Measurements from ENCODE around the gene TMEM117. TPM values are rescaled to one million over a fixed set of nuclear protein-coding genes. Genes with fewer than 3 reads are reported as not detected.

TMEM117 gene
- total RNA-seq, 1 donor from 2014 or later: 12.4 TPM

DNA sequence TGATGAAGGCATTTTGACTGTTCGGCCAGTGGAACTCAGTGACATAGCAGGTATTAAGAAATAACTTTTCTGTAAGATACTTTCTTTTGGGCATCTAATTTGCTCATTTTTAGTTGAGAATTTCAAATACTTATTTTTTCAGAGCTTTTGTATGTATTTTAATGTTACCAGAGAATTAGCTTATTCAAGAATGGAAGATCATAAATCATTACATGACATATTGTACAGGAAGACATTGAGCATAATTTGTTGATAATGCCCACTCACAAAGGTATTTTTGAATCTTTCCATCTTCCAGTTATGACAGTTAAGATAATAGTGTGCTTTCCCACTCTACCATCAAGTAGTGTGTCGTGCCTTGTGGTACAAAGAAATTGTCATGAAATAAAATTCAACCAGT, 36.5 kb downstream of the TMEM117 start:
- DNase-seq (ENCODE audit: low read depth): no peak
- Histone ChIP-seq H3K27me3 (ENCODE audit: control insufficient read depth, insufficient read depth, low read length) (no peaks in the 10 kb centered on the region), H3K4me3 (ENCODE audit: low read depth, low read length) (no peak overlapping the region), H3K36me3 (ENCODE audit: control insufficient read depth, insufficient read depth, low read length) (no peaks in the 10 kb centered on the region)
- TF ChIP-seq, protein P1, sequence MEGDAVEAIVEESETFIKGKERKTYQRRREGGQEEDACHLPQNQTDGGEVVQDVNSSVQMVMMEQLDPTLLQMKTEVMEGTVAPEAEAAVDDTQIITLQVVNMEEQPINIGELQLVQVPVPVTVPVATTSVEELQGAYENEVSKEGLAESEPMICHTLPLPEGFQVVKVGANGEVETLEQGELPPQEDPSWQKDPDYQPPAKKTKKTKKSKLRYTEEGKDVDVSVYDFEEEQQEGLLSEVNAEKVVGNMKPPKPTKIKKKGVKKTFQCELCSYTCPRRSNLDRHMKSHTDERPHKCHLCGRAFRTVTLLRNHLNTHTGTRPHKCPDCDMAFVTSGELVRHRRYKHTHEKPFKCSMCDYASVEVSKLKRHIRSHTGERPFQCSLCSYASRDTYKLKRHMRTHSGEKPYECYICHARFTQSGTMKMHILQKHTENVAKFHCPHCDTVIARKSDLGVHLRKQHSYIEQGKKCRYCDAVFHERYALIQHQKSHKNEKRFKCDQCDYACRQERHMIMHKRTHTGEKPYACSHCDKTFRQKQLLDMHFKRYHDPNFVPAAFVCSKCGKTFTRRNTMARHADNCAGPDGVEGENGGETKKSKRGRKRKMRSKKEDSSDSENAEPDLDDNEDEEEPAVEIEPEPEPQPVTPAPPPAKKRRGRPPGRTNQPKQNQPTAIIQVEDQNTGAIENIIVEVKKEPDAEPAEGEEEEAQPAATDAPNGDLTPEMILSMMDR (IDR thresholded peaks at IDR 0.05; ENCODE audit: insufficient read depth, low read length, poor library complexity, severe bottlenecking): no peak

DNA sequence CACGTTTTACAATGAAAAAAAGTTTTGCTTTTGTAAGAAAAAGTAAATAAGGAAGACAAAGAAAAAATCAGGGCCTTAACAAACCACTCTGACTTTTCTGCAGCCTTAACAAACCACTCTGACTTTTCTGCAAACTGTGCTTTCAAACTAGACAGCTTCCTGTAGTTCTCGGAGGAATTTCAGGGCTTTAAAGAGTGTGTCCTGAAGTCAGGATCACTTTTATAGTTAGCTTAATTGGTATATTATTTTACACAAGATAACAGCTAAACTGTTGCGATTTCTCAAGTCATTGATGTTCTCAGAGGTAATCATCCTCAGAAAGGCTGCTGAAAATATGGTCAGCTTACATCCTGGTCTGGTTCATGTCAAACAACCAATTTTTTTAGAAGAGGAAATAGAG, 42.2 kb downstream of the TMEM117 start:
- no peak for DNase-seq (ENCODE audit: low read depth)
- Histone ChIP-seq H3K4me3 (ENCODE audit: low read depth, low read length) (no peak overlapping the region), H3K36me3 (ENCODE audit: control insufficient read depth, insufficient read depth, low read length) (no peaks in the 10 kb centered on the region), H3K27me3 (ENCODE audit: control insufficient read depth, insufficient read depth, low read length) (no peaks in the 10 kb centered on the region)
- TF ChIP-seq, protein P1 (IDR thresholded peaks at IDR 0.05; ENCODE audit: insufficient read depth, low read length, poor library complexity, severe bottlenecking): no peak

DNA sequence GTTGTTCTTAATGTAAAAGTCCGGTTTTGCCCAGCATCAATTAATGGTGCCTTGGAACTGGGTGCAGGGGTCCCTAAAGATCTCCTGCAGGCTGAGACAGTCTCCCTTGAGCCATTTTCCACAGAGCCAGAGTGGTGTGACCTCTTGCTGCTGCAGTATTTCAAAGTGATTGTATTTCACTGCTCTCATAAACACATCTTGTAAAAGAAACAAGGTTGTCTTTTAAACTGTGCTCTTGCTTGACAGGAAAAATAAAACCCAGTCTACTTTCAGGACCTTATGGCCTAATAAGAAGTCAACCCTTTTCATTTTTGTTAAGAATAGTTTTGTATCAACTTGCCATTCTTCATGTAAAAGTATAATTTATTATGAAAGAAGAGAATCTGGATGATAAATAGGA, 44.7 kb downstream of the TMEM117 start:
- DNase-seq (ENCODE audit: low read depth): no peak
- TF ChIP-seq, protein P1 (IDR thresholded peaks at IDR 0.05; ENCODE audit: insufficient read depth, low read length, poor library complexity, severe bottlenecking): no peak
- H3K36me3 ChIP-seq (ENCODE audit: control insufficient read depth, insufficient read depth, low read length): no peaks in the 10 kb centered on the region
- no peak overlapping the region for H3K4me3 ChIP-seq (ENCODE audit: low read depth, low read length)
- no peaks in the 10 kb centered on the region for H3K27me3 ChIP-seq (ENCODE audit: control insufficient read depth, insufficient read depth, low read length)

DNA sequence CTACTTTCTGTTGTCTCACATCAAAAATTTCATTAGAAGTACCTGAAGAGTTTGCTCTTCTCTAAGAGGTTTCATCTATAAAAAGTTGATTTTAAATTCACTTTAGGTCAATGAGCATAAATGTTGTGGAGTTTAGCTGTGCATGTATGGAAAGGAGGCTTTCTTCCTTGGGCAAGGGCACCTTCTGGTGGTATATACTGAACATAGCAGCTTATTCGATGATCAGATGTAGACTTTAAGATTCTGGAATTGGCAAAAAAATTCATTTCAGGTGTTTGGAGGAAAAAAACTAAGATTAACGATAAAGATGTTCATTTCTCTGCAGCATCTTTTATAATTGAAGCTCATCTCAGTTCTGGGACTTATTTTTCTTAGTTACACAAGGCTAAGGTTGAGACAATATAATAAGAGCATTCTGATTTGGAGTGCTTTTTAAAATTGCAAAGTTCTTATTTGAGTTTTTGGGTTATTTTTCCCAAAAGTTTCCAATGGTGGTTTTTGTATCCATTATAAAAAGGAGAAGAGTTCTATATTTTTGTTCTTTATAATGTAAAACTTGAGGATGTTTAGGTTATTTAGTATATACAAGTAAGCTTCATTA, 46.8 kb downstream of the TMEM117 start:
- TF ChIP-seq, protein P1 (IDR thresholded peaks at IDR 0.05; ENCODE audit: insufficient read depth, low read length, poor library complexity, severe bottlenecking): peak; percentile 87
- no peaks in the 10 kb centered on the region for H3K36me3 ChIP-seq (ENCODE audit: control insufficient read depth, insufficient read depth, low read length)
- no peaks in the 10 kb centered on the region for H3K27me3 ChIP-seq (ENCODE audit: control insufficient read depth, insufficient read depth, low read length)
- no peak for DNase-seq (ENCODE audit: low read depth)
- H3K4me3 ChIP-seq (ENCODE audit: low read depth, low read length): no peak overlapping the region

DNA sequence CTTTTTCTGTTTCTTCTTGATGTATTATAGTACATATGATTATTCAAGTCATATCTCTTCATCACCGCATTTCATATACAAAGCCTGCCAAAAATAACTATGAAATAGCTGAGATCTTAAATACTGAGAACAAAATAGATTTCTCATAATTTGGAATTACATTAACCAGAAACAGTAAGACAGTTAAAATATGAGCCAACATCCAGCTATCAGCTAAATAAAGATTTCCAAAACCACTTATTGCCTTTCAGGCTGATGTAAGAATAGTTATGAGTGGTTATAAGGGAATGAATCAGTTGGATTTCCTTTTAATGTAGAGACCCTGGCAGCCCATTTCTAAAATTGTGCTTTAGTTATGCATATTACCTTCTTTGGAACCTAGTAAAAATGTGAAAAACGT, 47.4 kb downstream of the TMEM117 start:
- TF ChIP-seq, protein P1 (IDR thresholded peaks at IDR 0.05; ENCODE audit: insufficient read depth, low read length, poor library complexity, severe bottlenecking): no peak
- no peak for DNase-seq (ENCODE audit: low read depth)
- H3K36me3 ChIP-seq (ENCODE audit: control insufficient read depth, insufficient read depth, low read length): no peaks in the 10 kb centered on the region

DNA sequence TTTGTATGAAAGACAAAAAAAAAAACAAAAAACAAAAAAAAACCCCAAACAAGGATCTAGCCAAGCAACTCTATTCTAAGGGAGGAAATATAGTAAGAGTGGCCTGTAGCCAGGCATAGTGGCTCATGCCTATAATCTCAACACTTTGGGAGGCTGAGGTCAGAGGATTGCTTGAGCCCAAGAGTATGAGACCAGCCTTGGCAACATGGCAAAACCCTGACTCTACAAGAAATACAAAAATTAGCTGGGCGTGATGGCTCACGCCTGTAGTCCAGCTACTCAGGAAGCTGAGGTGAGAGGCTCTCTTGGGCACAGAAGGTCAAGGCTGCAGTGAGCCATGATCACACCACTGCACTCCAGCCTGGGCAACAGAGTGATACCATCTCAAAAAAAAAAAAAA, 47.9 kb downstream of the TMEM117 start:
- DNase-seq (ENCODE audit: low read depth): no peak
- TF ChIP-seq, protein P1 (IDR thresholded peaks at IDR 0.05; ENCODE audit: insufficient read depth, low read length, poor library complexity, severe bottlenecking): no peak
- Histone ChIP-seq H3K36me3 (ENCODE audit: control insufficient read depth, insufficient read depth, low read length) (no peaks in the 10 kb centered on the region), H3K4me3 (ENCODE audit: low read depth, low read length) (no peak overlapping the region), H3K27me3 (ENCODE audit: control insufficient read depth, insufficient read depth, low read length) (no peaks in the 10 kb centered on the region)

More for the DNA sequence above, 47.4 kb downstream of the TMEM117 start:
- H3K27me3 ChIP-seq (ENCODE audit: control insufficient read depth, insufficient read depth, low read length): no peaks in the 10 kb centered on the region
- H3K4me3 ChIP-seq (ENCODE audit: low read depth, low read length): no peak overlapping the region

All from kidney epithelial cell (primary cell).